IMR-90 (cell line): ENCODE data around the gene ELAVL1. TPM values are rescaled to one million over a fixed set of nuclear protein-coding genes. Genes with fewer than 3 reads are reported as not detected.

ENCODE experiments used
- ATAC-seq: fragments of 200-7000 bp; cut with Tn5 transposase; 2 replicates; pipeline ENCODE4 v1.9.1; 2020; ENCODE audit warnings: low read depth, mild to moderate bottlenecking, moderate library complexity
- BruUV-seq: library from RNA; stranded (reverse); fragments of 400-500 nt; replicated peaks from 2 replicates; lab custom pipeline; 2021; lab: Mats Ljungman, UMichigan
- CTCF ChIA-PET: fragments of 300-600 bp; formaldehyde crosslinking; extraction: SDS; loops from one replicate; lab custom pipeline; 2021; ENCODE audit warnings: antibody characterized with exemption; lab: Yijun Ruan, JAX
- POLR2A ChIA-PET: fragments of 300-600 bp; sonication (Branson Sonifier 250); formaldehyde crosslinking; loops from one replicate; lab custom pipeline; 2022; ENCODE audit warnings: antibody characterized with exemption; ENCODE audit not compliant: unreplicated experiment; lab: Charles Lee
- DNase-seq: peaks from one replicate; pipeline ENCODE4 v3.0.0; 2013
- H2AFZ ChIP-seq: replicated peaks from 2 replicates; pipeline ENCODE3; 2013; ENCODE audit warnings: low read length, mild to moderate bottlenecking; ENCODE audit not compliant: poor library complexity
- H2AK5ac ChIP-seq: 2 replicates; pipeline ENCODE4 v1.6.1; 2013; ENCODE audit warnings: low read depth, low read length, inconsistent platforms
- H2AK9ac ChIP-seq: replicated peaks from 2 replicates; pipeline ENCODE3; 2013; ENCODE audit warnings: mild to moderate bottlenecking, low read depth, low read length, moderate library complexity; ENCODE audit not compliant: poor library complexity
- H2BK120ac ChIP-seq: 2 replicates; pipeline ENCODE4 v1.6.1; 2013; ENCODE audit warnings: low read depth, low read length, inconsistent platforms
- H2BK15ac ChIP-seq: 3 replicates; pipeline ENCODE4 v1.6.1; 2013; ENCODE audit warnings: low read depth, low read length, inconsistent platforms
- H2BK20ac ChIP-seq: 2 replicates; pipeline ENCODE4 v1.6.1; 2013; ENCODE audit warnings: low read depth, mild to moderate bottlenecking, inconsistent platforms, low read length, moderate library complexity
- H2BK5ac ChIP-seq: 2 replicates; pipeline ENCODE4 v1.6.1; 2013; ENCODE audit warnings: mild to moderate bottlenecking, low read depth, low read length, inconsistent platforms; ENCODE audit not compliant: poor library complexity, severe bottlenecking
- H3K14ac ChIP-seq: replicated peaks from 2 replicates; pipeline ENCODE4 v1.6.1; 2013; ENCODE audit warnings: low read depth, low read length, inconsistent platforms
- H3K18ac ChIP-seq: 2 replicates; pipeline ENCODE4 v1.6.1; 2013; ENCODE audit warnings: low read depth, low read length, control low read depth
- H3K23ac ChIP-seq: 2 replicates; pipeline ENCODE4 v1.6.1; 2013; ENCODE audit warnings: low read depth, low read length, inconsistent platforms
- H3K27ac ChIP-seq: 2 replicates; pipeline ENCODE4 v1.5.1; 2013; ENCODE audit warnings: mild to moderate bottlenecking, control low read depth, low read length; ENCODE audit not compliant: insufficient read depth
- H3K27me3 ChIP-seq: 2 replicates; pipeline ENCODE4 v1.6.1; 2013; ENCODE audit warnings: low read length; ENCODE audit not compliant: control insufficient read depth, insufficient read depth
- H3K36me3 ChIP-seq: 2 replicates; pipeline ENCODE4 v1.6.1; 2013; ENCODE audit warnings: low read length, mixed read lengths; ENCODE audit not compliant: control insufficient read depth, insufficient read depth
- H3K4ac ChIP-seq: 2 replicates; pipeline ENCODE4 v1.6.1; 2013; ENCODE audit warnings: low read depth, low read length, inconsistent platforms
- H3K4me1 ChIP-seq: 2 replicates; pipeline ENCODE4 v1.6.1; 2013; ENCODE audit warnings: low read length, mixed read lengths; ENCODE audit not compliant: control insufficient read depth, insufficient read depth
- H3K4me2 ChIP-seq: 2 replicates; pipeline ENCODE4 v1.6.1; 2013; ENCODE audit warnings: low read depth, mild to moderate bottlenecking, control low read depth, low read length, moderate library complexity
- H3K4me3 ChIP-seq: 2 replicates; pipeline ENCODE4 v1.5.1; 2013; ENCODE audit warnings: low read depth, mild to moderate bottlenecking, control low read depth, low read length, moderate library complexity; ENCODE audit not compliant: insufficient read depth
- H3K56ac ChIP-seq: 2 replicates; pipeline ENCODE4 v1.6.1; 2013; ENCODE audit warnings: low read length, inconsistent platforms; ENCODE audit not compliant: insufficient read depth; ENCODE audit errors: extremely low read depth
- H3K79me1 ChIP-seq, 2 experiments: 2 replicates each; pipeline ENCODE4 v1.6.1; 2013; ENCODE audit warnings: low read length in 2 of 2, inconsistent platforms in 1 of 2, low read depth in 1 of 2
- H3K9ac ChIP-seq: 2 replicates; pipeline ENCODE4 v1.6.1; 2013; ENCODE audit warnings: low read depth, low read length, control low read depth
- H3K9me1 ChIP-seq: 2 replicates; pipeline ENCODE4 v1.6.1; 2013; ENCODE audit warnings: low read length, inconsistent platforms; ENCODE audit not compliant: insufficient read depth
- H3K9me3 ChIP-seq: 2 replicates; pipeline ENCODE4 v1.6.1; 2013; ENCODE audit warnings: low read length; ENCODE audit not compliant: control insufficient read depth, insufficient read depth
- H4K20me1 ChIP-seq: 2 replicates; pipeline ENCODE4 v1.6.1; 2013; ENCODE audit warnings: low read length, inconsistent platforms; ENCODE audit not compliant: insufficient read depth
- H4K5ac ChIP-seq: 2 replicates; pipeline ENCODE4 v1.6.1; 2013; ENCODE audit warnings: mild to moderate bottlenecking, low read depth, low read length, control low read depth
- H4K8ac ChIP-seq, 2 experiments: 2 replicates each; pipeline ENCODE4 v1.6.1; 2013; ENCODE audit warnings: low read depth in 2 of 2, low read length in 2 of 2, control low read depth in 1 of 2, inconsistent platforms in 1 of 2
- H4K91ac ChIP-seq: 2 replicates; pipeline ENCODE4 v1.6.1; 2013; ENCODE audit warnings: low read depth, low read length, inconsistent platforms; ENCODE audit not compliant: insufficient read depth
- BHLHE40 ChIP-seq: fragments of 150-350 bp; IDR thresholded peaks from 2 replicates; pipeline ENCODE4 v1.6.1; 2016; ENCODE audit warnings: mild to moderate bottlenecking, low read depth, low read length
- CEBPB ChIP-seq: IDR thresholded peaks from 2 replicates; pipeline ENCODE4 v1.6.1; 2012; ENCODE audit warnings: low read depth, low read length, improper control_type of control experiment
- CHD1 ChIP-seq: IDR thresholded peaks from 2 replicates; pipeline ENCODE4 v1.6.1; 2012; ENCODE audit warnings: low read depth, low read length, improper control_type of control experiment
- CTCF ChIP-seq: conservative IDR thresholded peaks from 2 replicates; pipeline ENCODE4 v1.5.1; 2012; ENCODE audit warnings: mild to moderate bottlenecking, low read depth, low read length, improper control_type of control experiment
- ELK1 ChIP-seq: fragments of 150-350 bp; IDR thresholded peaks from 2 replicates; pipeline ENCODE4 v1.6.1; 2016; ENCODE audit warnings: low read depth, mild to moderate bottlenecking, low read length, moderate library complexity, borderline replicate concordance
- FOS ChIP-seq: fragments of 150-350 bp; IDR thresholded peaks from 2 replicates; pipeline ENCODE4 v1.6.1; 2016; ENCODE audit warnings: low read depth, low read length
- MAFK ChIP-seq: IDR thresholded peaks from 2 replicates; pipeline ENCODE4 v1.6.1; 2012; ENCODE audit warnings: low read depth, low read length, improper control_type of control experiment
- MAZ ChIP-seq: IDR thresholded peaks from 2 replicates; pipeline ENCODE4 v1.6.1; 2012; ENCODE audit warnings: low read depth, mild to moderate bottlenecking, low read length, improper control_type of control experiment, moderate library complexity, borderline replicate concordance
- MXI1 ChIP-seq: IDR thresholded peaks from 2 replicates; pipeline ENCODE4 v1.6.1; 2012; ENCODE audit warnings: low read depth, mild to moderate bottlenecking, low read length, moderate library complexity, borderline replicate concordance
- NFE2L2 ChIP-seq: fragments of 150-350 bp; IDR thresholded peaks from 2 replicates; pipeline ENCODE4 v1.6.1; 2016; ENCODE audit warnings: low read depth, mild to moderate bottlenecking, low read length
- POLR2A ChIP-seq: IDR thresholded peaks from 2 replicates; pipeline ENCODE4 v1.6.1; 2012; ENCODE audit warnings: mild to moderate bottlenecking, low read depth, low read length
- RAD21 ChIP-seq: IDR thresholded peaks from 2 replicates; pipeline ENCODE4 v1.6.1; 2012; ENCODE audit warnings: low read length, improper control_type of control experiment
- RCOR1 ChIP-seq: IDR thresholded peaks from 2 replicates; pipeline ENCODE4 v1.6.1; 2012; ENCODE audit warnings: mild to moderate bottlenecking, low read length, improper control_type of control experiment; ENCODE audit not compliant: insufficient replicate concordance
- RFX5 ChIP-seq: IDR thresholded peaks from 2 replicates; pipeline ENCODE4 v1.8.0; 2012; ENCODE audit warnings: low read depth, mild to moderate bottlenecking, low read length, moderate library complexity
- SMC3 ChIP-seq: fragments of 150-350 bp; IDR thresholded peaks from 2 replicates; pipeline ENCODE4 v1.6.1; 2016; ENCODE audit warnings: low read depth, mild to moderate bottlenecking, antibody characterized with exemption, low read length, moderate library complexity
- USF2 ChIP-seq: fragments of 150-350 bp; IDR thresholded peaks from 2 replicates; pipeline ENCODE4 v1.6.1; 2017; ENCODE audit warnings: mild to moderate bottlenecking, antibody characterized with exemption, low read length, low read depth
- WGBS, 2 experiments: methylation state at CpG; one replicate each; pipeline versions ENCODE4 v1.1.5 to v1.1.7; 2013; ENCODE audit warnings: missing lambda C conversion rate in 2 of 2; ENCODE audit not compliant: insufficient read length in 1 of 2; ENCODE audit errors: extremely low coverage in 2 of 2; 5-methylcytosine and 5-hydroxymethylcytosine counted together
- dilution Hi-C: fragments of 300-500 bp; cut with HindIII; formaldehyde crosslinking; loops from one replicate; pipeline ENCODE4 v1.14.3; 2018; ENCODE audit warnings: low sequenced_read_pairs; ENCODE audit not compliant: unreplicated experiment
- in situ Hi-C: fragments of 300-500 bp; cut with MboI; formaldehyde crosslinking; loops from 3 replicates; pipeline ENCODE4 v1.14.3; 2019; ENCODE audit warnings: low sequenced_read_pairs, inconsistent platforms, mixed read lengths
- intact Hi-C: fragments of 100-400 bp; cut with micrococcal nuclease; formaldehyde crosslinking; loops from 2 replicates; pipeline ENCODE4 v1.10.0; 2022
- polyA plus RNA-seq, 3 experiments: library from polyadenylated mRNA; depleted of rRNA; stranded (reverse); fragments of >200 nt; gene quantifications; 2 replicates each; pipeline ENCODE4 v1.2.3, GENCODE V29; 2012; ENCODE audit warnings: low replicate concordance in 1 of 3
- total RNA-seq: library from RNA; depleted of rRNA; stranded (reverse); fragments of >200 nt; gene quantifications from 2 replicates; pipeline ENCODE4 v1.2.3, GENCODE V29; 2012

ELAVL1 gene
- total and polyA plus RNA-seq, 2 of the 4 experiments (the other 2 are of a cell fraction), result 55.6 to 59.0 TPM

- intact Hi-C loops, result no loop called here
- dilution Hi-C loops, result no loop called here
- Histone ChIP-seq H3K56ac (peak overlapping the region; percentile 64; the same call in 1 of the 2 replicates), H2BK5ac (peak overlapping the region; percentile 80), H3K4me1 (peaks cover 21% of the 10 kb centered on the region), H2AK5ac (peak overlapping the region; percentile 90; the same call in 1 of the 2 replicates), H2AFZ (no peak overlapping the region), H3K27ac (peak overlapping the region; percentile 95), H3K4ac (peak overlapping the region; percentile 80), H3K27me3 (no peaks in the 10 kb centered on the region), H2BK15ac (peak overlapping the region; percentile 13; the same call in 1 of the 3 replicates), H3K79me1 (peaks cover 7 to 17% of the 10 kb centered on the region in 2 experiments; a peak in 2 of 4 replicates), H3K14ac (no peak overlapping the region; the same call in 1 of the 2 replicates), H2BK20ac (0 out of 2 replicates have a peak overlapping the region, but pooled peaks have one; percentile 27), H2AK9ac (peak overlapping the region; percentile 86), H3K9me3 (no peaks in the 10 kb centered on the region), H3K23ac (peak overlapping the region; percentile 13; the same call in 1 of the 2 replicates), H4K8ac (peak overlapping the region; percentile 3 to 72; a peak in 2 of 4 replicates), H4K5ac (peak overlapping the region; percentile 38), H3K9me1 (peaks cover 9% of the 10 kb centered on the region; the same call in 1 of the 2 replicates), H3K18ac (peak overlapping the region; percentile 54), H3K4me3 (no peak overlapping the region), H3K4me2 (peak overlapping the region; percentile 6), H3K36me3 (peaks cover 29% of the 10 kb centered on the region), H3K9ac (peak overlapping the region; percentile 40), H4K20me1 (peaks cover 15% of the 10 kb centered on the region), H4K91ac (peak overlapping the region; percentile 29), H2BK120ac (peak overlapping the region; percentile 23)
- WGBS, 2 experiments, result no CpG with 5 or more reads among the region's 9 CpGs
- POLR2A ChIA-PET, result interaction anchor here (0.6 to 1.0 kb wide), 3 partner anchors 9 to 462 kb away, joined by 3 to 5 read pairs (median 4); partner anchors contain the start of gene RAB11B
- in situ Hi-C loops, result no loop called here
- CTCF ChIA-PET, result interaction anchor here (0.9 to 1.9 kb wide), 4 partner anchors 11 to 60 kb away, joined by 3 to 10 read pairs (median 4); no protein-coding TSS in a partner anchor
- TF ChIP-seq MAZ (no peak), POLR2A (no peak), SMC3 (no peak), RAD21 (no peak), BHLHE40 (no peak), RFX5 (no peak), NFE2L2 (no peak), CEBPB (no peak), CHD1 (no peak), CTCF (no peak), ELK1 (no peak), RCOR1 (no peak), USF2 (no peak), FOS (no peak), MXI1 (no peak), MAFK (no peak)
- ATAC-seq (no peak), DNase-seq (no peak)
- BruUV-seq, result no TSS peak
Observed at GRCh38 chr19:7928334-7928706, 77.1 kb downstream of the ELAVL1 start.
